Right ventricle myocardium superior (tissue), 1 donor: ENCODE results near the gene RDH5. TPM values are rescaled to one million over a fixed set of nuclear protein-coding genes. Genes with fewer than 3 reads are reported as not detected.

Experiments used
- ATAC-seq: fragments of 200-7000 bp; cut with Tn5 transposase; one replicate; pipeline ENCODE4 v1.9.1; 2020; ENCODE audit warnings: mild to moderate bottlenecking; ENCODE audit not compliant: poor library complexity
- DNase-seq: peaks from one replicate; pipeline ENCODE4 v3.0.0-alpha.2; 2020
- intact Hi-C: fragments of 100-400 bp; cut with DNase I; formaldehyde crosslinking; loops from one replicate; pipeline ENCODE4 v1.11.2; 2022
- total RNA-seq: library from RNA; stranded (reverse); fragmentation: NEBNext Ultra II Directional; extraction: Animal tissue kit (Norgen Biotek cat#: 25700); gene quantifications from one replicate; pipeline ENCODE4 v1.2.1, GENCODE V29; 2021
- donor health status: DM: no; HTN: yes; CAD: no; lungs with severe emphysema.

Gene RDH5
- total RNA-seq, 1 donor from 2014 or later, result 10.1 TPM

DNA sequence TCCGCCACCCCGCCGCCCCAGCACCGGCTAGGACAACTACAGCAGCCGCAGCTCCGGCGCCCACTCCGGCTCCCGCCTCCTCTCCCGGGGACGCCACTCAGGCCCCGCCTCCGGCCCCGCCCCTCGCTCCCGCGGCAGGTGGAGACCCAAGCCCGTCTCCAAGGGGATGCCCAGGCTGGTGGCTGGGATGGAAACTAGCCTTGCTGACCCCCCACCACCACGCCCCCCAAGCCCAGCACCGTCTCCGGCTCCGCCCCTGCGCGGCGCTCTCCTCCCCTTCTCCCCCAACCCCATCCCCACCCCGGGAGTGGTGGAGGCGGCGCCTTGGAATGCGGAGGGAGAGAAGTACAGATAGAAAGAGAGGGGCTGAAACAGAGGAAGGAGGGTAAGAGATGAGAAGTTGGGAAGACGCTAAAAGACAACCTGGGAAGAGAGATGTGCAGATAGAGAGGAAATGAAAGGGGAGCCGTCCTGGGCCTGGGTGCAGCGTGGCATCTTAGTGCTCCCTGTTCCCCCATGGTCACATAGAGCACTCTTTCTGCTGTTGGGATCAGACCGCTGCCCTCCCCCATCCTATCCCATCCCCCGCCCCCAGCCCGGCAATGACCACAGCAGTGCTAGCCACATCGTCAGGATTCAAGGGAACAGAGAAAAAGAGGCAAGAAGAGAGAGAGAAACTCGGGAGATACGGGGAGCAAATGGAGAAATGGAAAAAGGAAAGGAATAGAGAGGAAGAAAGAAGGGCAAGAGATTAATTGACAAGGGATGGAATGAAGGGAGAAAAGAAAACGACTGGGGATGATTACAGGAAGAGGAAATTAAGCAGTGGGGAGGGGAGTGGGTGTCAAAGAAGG is 12.1 kb upstream of the RDH5 start, which contains the start of gene ITGA7:
ITGA7 (minus strand) TSS at position 64 of the 854 bp plus-strand sequence. CDS start 222 bp downstream, outside the sequence.
- intact Hi-C loops, result no loop called here
- ATAC-seq (peak; percentile 59), DNase-seq (peak; percentile 90)

- DNase-seq (peak; percentile 61), ATAC-seq (peak; percentile 35)
- intact Hi-C loops, result no loop called here
Observed at GRCh38 chr12:55708695-55709233, 11.4 kb upstream of the RDH5 start.

GRCh38 chr12:55711786-55712553 is 8.2 kb upstream of the RDH5 start:
- intact Hi-C loops, result no loop called here
- ATAC-seq (peak; percentile 51), DNase-seq (peak; percentile 74)

DNA sequence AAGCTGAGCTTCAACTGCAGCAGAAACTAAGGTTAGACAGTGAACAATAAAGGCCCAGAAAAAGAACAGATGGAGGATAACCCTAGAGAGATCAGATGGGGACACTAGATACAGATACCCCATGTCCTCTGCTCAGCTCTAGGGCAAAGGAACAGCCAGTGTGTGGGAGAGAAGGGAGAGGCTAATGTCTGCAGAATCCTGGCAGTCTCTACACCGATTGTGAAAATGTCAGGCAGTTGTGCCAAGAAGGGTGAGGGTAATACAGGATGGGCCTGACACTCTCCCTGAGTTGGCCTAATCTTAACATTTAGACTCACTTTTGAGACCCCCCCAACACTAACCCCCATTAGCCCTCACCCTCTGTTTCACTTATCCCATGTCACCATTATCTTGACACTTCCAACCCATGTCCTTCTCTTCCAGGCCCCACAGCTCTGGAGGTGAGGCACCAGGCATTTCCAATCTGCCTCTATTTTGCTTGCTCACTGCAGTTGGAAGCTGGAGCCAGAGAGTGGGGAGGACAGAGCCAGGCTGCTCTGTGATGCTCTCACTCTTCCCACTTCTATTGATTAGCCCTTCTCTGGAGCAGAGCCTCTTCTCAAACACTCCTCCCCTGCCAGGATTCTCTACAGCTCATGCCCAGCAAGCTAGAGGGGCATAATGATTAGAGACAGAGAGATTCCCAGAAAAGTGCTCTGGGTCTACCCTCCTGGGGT is 7.3 kb upstream of the RDH5 start:
- DNase-seq, result peak; percentile 24
- intact Hi-C loops, result no loop called here
- ATAC-seq, result peak; percentile 3

DNA sequence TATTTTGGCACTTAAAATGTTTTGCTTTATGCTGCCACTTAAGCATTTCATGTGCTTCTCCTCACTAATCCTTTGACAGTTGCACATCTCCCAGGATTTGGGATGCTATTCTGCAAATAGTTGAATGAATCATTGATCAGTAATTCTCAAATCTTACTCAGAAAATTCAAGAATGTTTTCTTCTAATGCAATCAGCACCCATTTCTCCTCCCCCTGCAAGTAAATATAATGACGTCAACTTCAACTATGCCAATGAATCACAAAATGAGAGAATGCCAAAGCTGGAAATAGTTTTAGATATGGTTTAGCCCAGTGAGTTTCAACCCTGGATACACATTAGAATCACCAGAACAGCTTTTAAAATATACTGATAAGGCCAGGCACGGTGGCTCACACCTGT is 6.5 kb upstream of the RDH5 start:
- no peak for DNase-seq
- no peak for ATAC-seq
- intact Hi-C loops, result no loop called here

GRCh38 chr12:55715169-55715764 is 4.9 kb upstream of the RDH5 start:
- DNase-seq (no peak), ATAC-seq (no peak)
- intact Hi-C loops, result no loop called here

DNA sequence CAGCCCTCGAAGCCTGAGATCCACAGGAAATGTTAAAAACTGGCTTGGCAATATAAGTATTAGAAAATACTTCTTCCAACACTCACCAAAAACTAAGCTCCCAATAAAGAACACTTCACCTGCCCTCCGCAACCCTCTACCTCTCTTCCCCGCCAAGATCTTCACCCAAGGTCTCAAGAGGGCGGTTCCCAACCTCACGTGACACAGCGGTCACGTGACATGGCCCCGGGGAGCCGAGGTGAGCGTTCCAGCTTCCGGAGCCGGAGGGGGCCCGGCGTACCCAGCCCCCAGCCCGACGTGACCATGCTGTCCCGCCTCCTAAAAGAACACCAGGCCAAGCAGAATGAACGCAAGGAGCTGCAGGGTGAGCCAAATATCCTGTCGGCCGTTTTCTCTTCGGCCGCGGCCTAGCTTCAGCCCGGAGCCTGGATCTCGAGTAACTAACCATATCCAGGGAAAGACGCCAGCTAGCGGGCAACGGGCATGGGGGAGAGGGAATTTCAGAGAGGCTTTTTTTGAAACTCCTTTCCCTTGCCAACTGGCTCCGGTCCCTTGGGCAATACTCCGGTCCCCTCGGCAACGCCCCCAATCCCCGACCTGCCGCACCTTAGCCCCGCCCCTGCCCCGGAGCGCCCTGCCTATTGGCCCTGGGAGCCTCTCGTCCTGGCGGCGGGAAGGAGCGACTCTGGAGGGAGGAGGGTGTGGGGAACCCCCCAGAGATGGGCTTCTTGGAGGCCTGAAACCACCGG is 4.2 kb upstream of the RDH5 start, which contains the start of gene BLOC1S1:
BLOC1S1 (plus strand) TSS at position 214 of the 749 bp plus-strand sequence; CDS start at position 220, 6 bp downstream.
- intact Hi-C loops, result no loop called here
- DNase-seq, result peak; percentile 95
- ATAC-seq, result peak; percentile 69

- DNase-seq (no peak), ATAC-seq (no peak)
- intact Hi-C loops, result no loop called here
Observed at GRCh38 chr12:55716582-55716957, 3.6 kb upstream of the RDH5 start.

GRCh38 chr12:55717011-55718007 is 2.9 kb upstream of the RDH5 start:
- DNase-seq, result peak; percentile 40
- no peak for ATAC-seq
- intact Hi-C loops, result no loop called here

DNA sequence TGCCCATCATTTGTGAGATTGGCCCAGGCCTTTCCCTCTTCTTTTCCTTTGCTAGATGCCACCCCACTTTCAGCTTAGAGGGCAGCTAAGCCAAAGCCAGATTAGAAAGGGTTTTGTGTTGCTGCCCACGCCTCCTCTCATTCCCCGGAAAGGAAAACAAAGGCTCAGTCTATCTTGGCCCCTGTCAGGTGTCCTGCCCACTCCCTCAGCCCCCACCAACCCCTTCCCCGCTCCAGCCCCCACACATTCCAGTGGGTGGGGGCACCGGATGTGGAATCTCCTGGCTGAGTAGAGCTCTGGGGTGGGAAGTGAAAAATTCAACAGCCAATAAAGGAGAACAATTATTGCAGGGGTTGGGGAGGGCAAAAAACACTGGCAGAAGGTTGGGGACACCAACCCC is 2.2 kb upstream of the RDH5 start:
- intact Hi-C loops, result no loop called here
- no peak for ATAC-seq
- DNase-seq, result peak; percentile 23

DNA sequence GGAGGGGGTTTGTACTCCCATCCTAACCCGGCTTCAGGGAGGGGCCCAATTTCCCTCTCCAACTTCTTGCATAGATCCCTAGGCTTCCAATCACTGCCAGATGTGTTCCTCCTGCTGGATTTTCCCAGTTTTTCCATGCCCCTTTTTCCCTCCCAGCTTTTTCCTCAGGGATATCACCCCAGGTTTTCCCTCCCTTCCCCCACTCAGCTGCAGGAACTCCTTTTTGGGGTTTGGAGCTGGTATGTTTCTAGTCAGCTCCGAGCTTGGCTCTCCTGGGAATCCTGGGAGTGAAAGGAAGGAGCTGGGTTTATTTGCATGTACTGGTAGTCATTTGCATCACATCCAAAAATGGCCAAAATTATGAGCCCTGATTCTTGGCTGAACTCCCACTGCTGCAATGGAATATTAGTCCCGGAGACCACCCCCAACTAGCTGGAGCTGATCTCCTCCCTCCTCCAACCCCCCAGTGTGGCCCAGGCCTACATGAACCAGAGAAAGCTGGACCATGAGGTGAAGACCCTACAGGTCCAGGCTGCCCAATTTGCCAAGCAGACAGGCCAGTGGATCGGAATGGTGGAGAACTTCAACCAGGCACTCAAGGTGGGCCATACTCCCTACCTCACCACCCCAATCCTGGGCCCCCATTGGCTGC is 1.4 kb upstream of the RDH5 start:
- ATAC-seq (no peak), DNase-seq (peak; percentile 37)
- intact Hi-C loops, result no loop called here

DNA sequence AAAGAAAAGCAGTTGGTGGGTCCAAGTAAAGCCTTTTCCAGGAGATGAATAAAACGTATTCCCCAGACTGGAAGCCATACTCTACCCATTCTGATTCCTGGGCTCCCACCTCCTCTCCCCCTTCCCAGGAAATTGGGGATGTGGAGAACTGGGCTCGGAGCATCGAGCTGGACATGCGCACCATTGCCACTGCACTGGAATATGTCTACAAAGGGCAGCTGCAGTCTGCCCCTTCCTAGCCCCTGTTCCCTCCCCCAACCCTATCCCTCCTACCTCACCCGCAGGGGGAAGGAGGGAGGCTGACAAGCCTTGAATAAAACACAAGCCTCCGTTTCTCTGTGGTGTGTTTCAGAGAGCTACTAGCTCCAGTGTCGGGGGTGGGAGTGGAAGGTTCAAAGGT is 822 bp upstream of the RDH5 start:
- peak; percentile 20 for DNase-seq
- no peak for ATAC-seq
- intact Hi-C loops, result no loop called here

GRCh38 chr12:55720894-55721444 is 776 bp downstream of the RDH5 start:
- peak; percentile 78 for DNase-seq
- ATAC-seq, result peak; percentile 51
- intact Hi-C loops, result no loop called here

DNA sequence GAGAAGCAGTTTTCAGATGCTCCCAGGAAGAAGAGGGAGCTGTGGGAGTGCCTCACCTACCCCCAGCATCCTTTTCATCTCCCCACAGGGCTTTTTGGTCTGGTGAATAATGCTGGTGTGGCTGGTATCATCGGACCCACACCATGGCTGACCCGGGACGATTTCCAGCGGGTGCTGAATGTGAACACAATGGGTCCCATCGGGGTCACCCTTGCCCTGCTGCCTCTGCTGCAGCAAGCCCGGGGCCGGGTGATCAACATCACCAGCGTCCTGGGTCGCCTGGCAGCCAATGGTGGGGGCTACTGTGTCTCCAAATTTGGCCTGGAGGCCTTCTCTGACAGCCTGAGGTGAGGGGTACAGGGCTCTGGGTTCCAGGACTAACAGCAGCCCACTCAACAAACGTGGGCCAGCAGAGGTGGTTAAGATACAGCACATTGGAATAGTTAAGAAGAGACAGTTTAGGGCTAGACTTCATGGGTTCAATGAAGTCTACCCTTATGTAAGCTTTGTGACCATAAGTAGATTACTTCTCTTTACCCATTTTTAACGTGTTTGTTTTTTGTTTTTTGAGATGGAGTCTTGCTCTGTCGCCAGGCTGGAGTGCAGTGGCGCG is 1.5 kb downstream of the RDH5 start:
- no peak for ATAC-seq
- DNase-seq, result peak; percentile 45
- intact Hi-C loops, result no loop called here

DNA sequence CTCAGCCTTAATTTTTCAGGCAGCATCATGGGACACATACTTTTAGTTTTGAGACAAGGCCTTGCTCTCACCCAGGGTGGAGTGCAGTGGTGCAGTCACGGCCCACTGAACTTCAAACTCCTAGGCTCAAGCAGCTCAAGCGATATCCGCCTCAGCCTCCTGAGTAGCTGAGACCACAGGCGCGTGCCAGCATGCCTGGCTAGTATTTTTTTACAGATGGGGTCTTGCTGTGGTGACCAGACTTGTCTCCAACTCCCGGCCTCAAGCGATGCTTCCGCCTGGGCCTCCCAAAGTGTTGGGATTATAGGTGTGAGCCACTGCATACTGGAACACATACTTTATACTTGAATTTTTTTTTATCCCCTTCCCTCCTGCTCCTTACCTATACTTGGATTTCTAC is 2.8 kb downstream of the RDH5 start:
- DNase-seq (peak; percentile 28), ATAC-seq (no peak)
- intact Hi-C loops, result no loop called here
